Right lobe of liver (tissue), 6 donors: ENCODE data around the gene FRMD4A. TPM values are rescaled to one million over a fixed set of nuclear protein-coding genes. Genes with fewer than 3 reads are reported as not detected.

Experiments
- ATAC-seq, 4 donors: fragments of 200-7000 bp; cut with Tn5 transposase; one replicate each; pipeline ENCODE4 v1.9.1; 2020; ENCODE audit warnings: mild to moderate bottlenecking in 4 of 4, moderate library complexity in 4 of 4
- DNase-seq, 3 donors: peaks; one replicate each; pipeline ENCODE4 v3.0.0-alpha.2; 2020
- H3K27ac ChIP-seq, 3 donors: fragments of 200-600 bp; one replicate each; pipeline ENCODE4 v1.8.0; 2022
- H3K27me3 ChIP-seq, 2 donors: fragments of 200-600 bp; one replicate each; pipeline ENCODE4 v1.8.0; 2022
- H3K36me3 ChIP-seq, 4 donors: fragments of 200-600 bp; sonication (generic) in 1 of 4; one replicate each; pipeline versions ENCODE4 v1.5.1 to v1.8.0; 2017 to 2022; ENCODE audit warnings: control low read depth in 1 of 4
- H3K4me1 ChIP-seq, 4 donors: fragments of 200-600 bp; sonication (generic) in 1 of 4; one replicate each; pipeline versions ENCODE4 v1.5.1 to v1.8.0; 2017 to 2022; ENCODE audit warnings: control low read depth in 1 of 4
- H3K4me3 ChIP-seq, 3 donors: fragments of 200-600 bp; one replicate each; pipeline ENCODE4 v1.8.0; 2022
- H3K9me3 ChIP-seq, 4 donors: fragments of 200-600 bp; sonication (generic) in 1 of 4; one replicate each; pipeline versions ENCODE4 v1.5.1 to v1.8.0; 2017 to 2022; ENCODE audit warnings: control low read depth in 1 of 4
- CTCF ChIP-seq, 4 donors: fragments of 200-600 bp in 3 of 4; fragments of 450-650 bp in 1 of 4; IDR thresholded peaks; one replicate each; pipeline versions ENCODE4 v1.5.1 to v1.8.0; 2016 to 2022; ENCODE audit warnings: antibody characterized with exemption in 4 of 4, mild to moderate bottlenecking in 2 of 4
- POLR2A ChIP-seq: fragments of 450-650 bp; IDR thresholded peaks from one replicate; pipeline ENCODE4 v1.6.1; 2017; ENCODE audit warnings: antibody characterized with exemption, mild to moderate bottlenecking
- WGBS: methylation state at CpG from one replicate; pipeline ENCODE4 v1.1.6; 2018; ENCODE audit warnings: low coverage, low lambda C conversion rate; ENCODE audit not compliant: insufficient coverage; ENCODE audit errors: missing lambda C conversion rate; 5-methylcytosine and 5-hydroxymethylcytosine counted together
- intact Hi-C, 2 donors: fragments of 100-400 bp; cut with DNase I; formaldehyde crosslinking; loops; one replicate each; pipeline versions ENCODE4 v1.11.2 to v1.14.1; 2022
- total RNA-seq, 6 experiments: library from RNA; depleted of rRNA in 2 of 6; stranded (reverse); fragments of >200 nt in 2 of 6; fragmentation: NEBNext Ultra II Directional in 3 of 6; extraction: Animal tissue kit (Norgen Biotek cat#: 25700) in 3 of 6; gene quantifications; one replicate each; pipeline versions ENCODE4 v1.1.0 to v1.2.4, GENCODE V29; 2016 to 2023
- donor health status: DM: no; HTN: yes; CAD: no.
- donor health status: DM: no; HTN: no; CAD: no.
- donor health status: DM: no; HTN: no; CAD: no.
- donor health status: DM: no; HTN: yes; CAD: no.
- donor health status: DM: no; HTN: yes; CAD: no.

Gene FRMD4A
- total RNA-seq, 6 experiments from 2014 or later = 8.4 to 22.8 (median 13.3) TPM

- intact Hi-C loops = no loop called here
Observed at GRCh38 chr10:13815756-13816155, 515.0 kb downstream of the FRMD4A start.

GRCh38 chr10:13813550-13813949 is 517.2 kb downstream of the FRMD4A start:
- Histone ChIP-seq H3K36me3 (no peaks in the 10 kb centered on the region), H3K27me3 (no peaks in the 10 kb centered on the region), H3K4me1 (peaks cover 0 to 5% (median 0%) of the 10 kb centered on the region in 4 donors), H3K9me3 (no peaks in the 10 kb centered on the region), H3K4me3 (no peak overlapping the region), H3K27ac (no peak overlapping the region)
- 84% methylated on average over 5 of the region's 5 CpGs for WGBS
- no peak for TF ChIP-seq POLR2A
- no peak for TF ChIP-seq CTCF (IDR thresholded peaks at IDR 0.05)
- DNase-seq (no peak), ATAC-seq (no peak)
- intact Hi-C loops = no loop called here

More at GRCh38 chr10:13815756-13816155, 515.0 kb downstream of the FRMD4A start:
- Histone ChIP-seq H3K9me3 (no peaks in the 10 kb centered on the region), H3K4me3 (no peak overlapping the region), H3K27ac (no peak overlapping the region), H3K36me3 (no peaks in the 10 kb centered on the region), H3K27me3 (no peaks in the 10 kb centered on the region), H3K4me1 (peaks cover 0 to 5% (median 0%) of the 10 kb centered on the region in 4 donors)
- ATAC-seq = no peak
- no peak for DNase-seq
- TF ChIP-seq CTCF (IDR thresholded peaks at IDR 0.05) (no peak), POLR2A (no peak)

- WGBS = 85% methylated on average over 11 of the region's 11 CpGs
- ATAC-seq = no peak
Observed at GRCh38 chr10:13812804-13813203, 517.9 kb downstream of the FRMD4A start.

GRCh38 chr10:13810568-13810967 is 520.2 kb downstream of the FRMD4A start:
- Histone ChIP-seq H3K36me3 (no peaks in the 10 kb centered on the region), H3K9me3 (no peaks in the 10 kb centered on the region), H3K27ac (no peak overlapping the region), H3K4me1 (no peaks in the 10 kb centered on the region), H3K27me3 (no peaks in the 10 kb centered on the region), H3K4me3 (no peak overlapping the region)
- ATAC-seq = no peak
- 79% methylated on average over 4 of the region's 4 CpGs for WGBS
- TF ChIP-seq POLR2A (no peak), CTCF (IDR thresholded peaks at IDR 0.05) (no peak)
- intact Hi-C loops = no loop called here
- no peak for DNase-seq

More at GRCh38 chr10:13812804-13813203, 517.9 kb downstream of the FRMD4A start:
- Histone ChIP-seq H3K4me1 (peaks cover 0 to 5% (median 0%) of the 10 kb centered on the region in 4 donors), H3K36me3 (no peaks in the 10 kb centered on the region), H3K27ac (no peak overlapping the region), H3K4me3 (no peak overlapping the region), H3K27me3 (no peaks in the 10 kb centered on the region), H3K9me3 (no peaks in the 10 kb centered on the region)
- no peak for TF ChIP-seq POLR2A
- no peak for TF ChIP-seq CTCF (IDR thresholded peaks at IDR 0.05)
- DNase-seq = no peak
- intact Hi-C loops = no loop called here

- H3K9me3 ChIP-seq = no peaks in the 10 kb centered on the region
- WGBS = 17% methylated on average over 1 of the region's 6 CpGs
- no peaks in the 10 kb centered on the region for H3K27me3 ChIP-seq
- ATAC-seq (peak in 1 of 4 donors; percentile 7), DNase-seq (no peak)
- intact Hi-C loops = no loop called here
- H3K4me3 ChIP-seq = no peak overlapping the region
- H3K27ac ChIP-seq = no peak overlapping the region
- no peaks in the 10 kb centered on the region for H3K4me1 ChIP-seq
- H3K36me3 ChIP-seq = no peaks in the 10 kb centered on the region
- TF ChIP-seq CTCF (IDR thresholded peaks at IDR 0.05) (no peak), POLR2A (no peak)
Observed at GRCh38 chr10:13809427-13809826, 521.3 kb downstream of the FRMD4A start.
